ENCODE measurements around the gene MAFG. TPM values are rescaled to one million over a fixed set of nuclear protein-coding genes. Genes with fewer than 3 reads are reported as not detected.

Gene MAFG
- polyA plus RNA-seq, 10 donors = 12.3 to 14.8 (median 13.9) TPM

DNA sequence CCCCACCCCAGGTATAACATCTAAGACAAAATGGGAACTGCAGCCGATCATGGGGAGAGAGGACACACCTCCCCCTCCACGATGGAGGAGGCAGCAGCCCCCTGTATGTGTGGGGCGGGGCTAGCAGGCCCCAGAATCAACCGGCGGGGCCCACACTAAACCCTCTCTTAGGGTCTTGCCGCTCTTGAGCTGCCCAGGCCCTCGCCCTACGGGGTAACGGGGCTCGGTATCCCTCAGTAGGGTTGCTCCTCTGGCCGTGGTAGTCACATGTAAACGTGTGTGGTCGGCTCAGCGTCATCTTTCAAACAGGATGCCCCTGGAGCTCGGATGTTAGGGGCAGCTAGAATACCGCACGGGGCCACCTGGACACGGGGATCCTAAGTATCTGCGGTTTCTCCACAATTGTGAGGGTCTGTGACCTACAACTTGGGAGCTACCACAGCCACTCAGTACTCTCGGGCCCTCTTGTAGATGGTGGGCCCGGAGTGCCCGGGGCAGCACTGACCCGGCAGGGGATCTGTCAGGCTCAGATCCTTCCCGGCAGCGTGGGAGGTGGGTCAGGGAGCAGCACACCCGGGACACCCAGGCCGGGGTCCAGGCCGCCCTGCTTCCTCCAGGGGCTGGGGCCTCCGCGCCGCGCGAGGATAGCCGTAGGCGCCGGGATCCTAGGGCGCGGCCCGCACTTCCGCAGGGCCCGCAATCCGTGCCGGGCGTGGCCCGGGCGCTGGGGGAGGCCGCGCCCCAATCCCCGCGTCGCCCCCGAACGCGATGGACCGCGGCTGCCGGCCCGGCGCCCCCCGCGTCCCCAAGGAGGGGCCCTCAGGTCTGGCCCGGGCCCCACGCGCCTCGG is 57.2 kb downstream of the MAFG start:
- DNase-seq = peak in 1 of 3 donors; percentile 77

DNA sequence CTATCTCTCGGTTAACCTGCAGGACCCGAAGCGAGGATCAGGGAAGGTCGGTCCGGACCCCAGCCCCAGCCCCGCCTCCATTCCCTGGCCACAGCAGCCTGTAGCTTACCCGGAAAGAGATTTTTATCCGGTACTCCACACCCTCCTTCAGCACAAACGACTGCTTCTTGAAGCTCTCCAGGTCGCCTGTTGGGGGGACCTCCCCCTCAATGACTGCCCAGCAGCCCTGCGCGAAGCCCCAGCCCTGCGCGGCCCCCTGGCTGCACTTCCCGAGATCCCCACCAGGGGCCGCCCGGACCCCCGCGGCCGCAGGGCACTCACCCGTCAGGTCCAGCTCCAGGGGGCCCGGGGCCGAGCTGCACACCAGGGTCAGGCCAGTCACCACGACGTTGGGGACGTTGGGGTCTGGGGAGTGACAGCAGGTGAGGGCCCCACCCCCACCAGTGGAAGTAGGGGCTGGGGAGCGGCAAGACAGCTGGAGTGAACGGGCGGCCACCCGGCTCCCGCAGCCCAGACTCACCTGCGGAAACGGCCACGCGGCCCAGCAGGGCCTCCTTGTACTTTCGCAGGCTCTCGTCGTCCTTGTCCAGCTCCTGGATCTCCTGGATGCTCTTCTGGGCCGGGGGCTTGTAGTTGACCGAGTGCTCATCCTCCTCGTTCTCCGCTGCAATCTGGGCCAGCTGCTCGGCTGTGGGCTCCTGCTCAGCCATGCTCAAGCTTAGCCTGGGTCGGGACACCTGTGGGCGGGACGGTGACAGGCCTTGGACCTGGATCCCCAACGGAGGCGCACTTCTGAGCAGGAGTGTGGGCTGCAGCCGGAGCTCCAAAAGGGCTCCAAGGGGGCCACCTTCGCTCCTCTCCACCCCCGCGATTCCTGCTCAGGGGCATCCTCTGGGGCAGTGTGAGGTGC is 58.1 kb downstream of the MAFG start:
- peak in 1 of 3 donors; percentile 78 for DNase-seq

DNA sequence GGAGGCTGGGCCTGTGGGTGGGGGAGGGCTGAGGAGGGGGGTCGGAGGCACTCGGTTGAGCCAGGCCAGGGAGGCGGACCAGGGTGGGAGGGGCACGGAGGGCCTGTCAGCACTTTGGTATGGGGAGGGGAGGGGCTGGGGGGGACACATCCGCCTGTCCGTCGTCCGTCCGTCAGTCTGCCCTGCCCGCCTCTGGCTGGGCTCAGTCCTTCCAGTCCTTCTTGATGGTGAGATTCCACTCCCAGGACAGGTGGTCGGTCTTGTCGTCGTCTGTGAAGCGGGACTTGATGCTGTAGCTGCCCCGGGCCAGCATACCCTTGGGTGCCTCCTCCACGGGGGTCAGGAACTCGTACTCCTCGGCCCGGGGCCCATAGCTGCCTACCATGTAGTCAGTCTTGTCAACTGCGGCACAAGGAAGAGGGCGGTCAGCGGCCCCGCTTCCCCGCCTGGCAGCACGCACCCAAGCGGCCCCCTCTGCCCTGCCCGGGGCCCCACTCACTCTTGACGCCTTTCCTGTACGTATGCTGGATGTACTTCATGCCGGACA is 58.8 kb downstream of the MAFG start:
- DNase-seq = peak in 2 of 3 donors; percentile 67 to 76

Other genes with a start within 250 kb of the MAFG start
- gene ARL16, start 243.9 kb downstream of the MAFG start, polyA plus RNA-seq (ENCODE audit: insufficient read length in 10 of 10) = 10 to 100 TPM; 23.4 to 34.1 (median 27.2) TPM
- gene HGS, start 243.7 kb downstream of the MAFG start, polyA plus RNA-seq (ENCODE audit: insufficient read length in 10 of 10) = 10 to 100 TPM; 41.5 to 61.6 (median 46.8) TPM
- 10 to 100 TPM; 44.5 to 62.6 (median 51.9) TPM for gene MRPL12, start 224.4 kb downstream of the MAFG start, polyA plus RNA-seq (ENCODE audit: insufficient read length in 10 of 10)
- gene SLC25A10, start 215.5 kb downstream of the MAFG start, polyA plus RNA-seq (ENCODE audit: insufficient read length in 10 of 10) = 1 to 10 TPM; 1.7 to 4.9 (median 3.7) TPM
- gene GCGR, start 123.6 kb downstream of the MAFG start, polyA plus RNA-seq (ENCODE audit: insufficient read length in 10 of 10) = under 1 TPM in 1 of 10 donors, not detected in 9; 0.10 TPM
- 100 to 1,000 TPM in 5 of 10 donors, 10 to 100 TPM in 5; 67.2 to 139 (median 102) TPM for gene MCRIP1, start 94.4 kb downstream of the MAFG start, polyA plus RNA-seq (ENCODE audit: insufficient read length in 10 of 10)
- gene PPP1R27, start 92.7 kb downstream of the MAFG start, polyA plus RNA-seq (ENCODE audit: insufficient read length in 10 of 10) = 10 to 100 TPM; 13.2 to 84.6 (median 36.4) TPM
- 100 to 1,000 TPM; 359 to 534 (median 424) TPM for gene P4HB, start 67.2 kb downstream of the MAFG start, polyA plus RNA-seq (ENCODE audit: insufficient read length in 10 of 10)
- gene ARHGDIA, start 56.4 kb downstream of the MAFG start, polyA plus RNA-seq (ENCODE audit: insufficient read length in 10 of 10) = 100 to 1,000 TPM; 128 to 225 (median 163) TPM
- gene ALYREF, start 36.1 kb downstream of the MAFG start, polyA plus RNA-seq (ENCODE audit: insufficient read length in 10 of 10) = 10 to 100 TPM; 49.7 to 81.7 (median 60.7) TPM
- 100 to 1,000 TPM in 4 of 10 donors, 10 to 100 TPM in 6; 77.7 to 136 (median 93.3) TPM for gene ANAPC11, start 36.0 kb downstream of the MAFG start, polyA plus RNA-seq (ENCODE audit: insufficient read length in 10 of 10)
- gene NPB, start 25.5 kb downstream of the MAFG start, polyA plus RNA-seq (ENCODE audit: insufficient read length in 10 of 10) = 1 to 10 TPM in 2 of 10 donors, under 1 TPM in 5, not detected in 3; 0.13 to 1.2 (median 0.64) TPM
- gene PCYT2, start 16.3 kb downstream of the MAFG start, polyA plus RNA-seq (ENCODE audit: insufficient read length in 10 of 10) = 10 to 100 TPM in 6 of 10 donors, 1 to 10 TPM in 4; 7.9 to 14.0 (median 10.2) TPM
- gene SIRT7, start 9.6 kb downstream of the MAFG start, polyA plus RNA-seq (ENCODE audit: insufficient read length in 10 of 10) = 1 to 10 TPM; 5.3 to 9.4 (median 6.9) TPM
- 100 to 1,000 TPM in 1 of 10 donors, 10 to 100 TPM in 9; 52.3 to 103 (median 61.8) TPM for gene PYCR1, start 9.6 kb upstream of the MAFG start, polyA plus RNA-seq (ENCODE audit: insufficient read length in 10 of 10)
- gene MYADML2, start 19.5 kb upstream of the MAFG start, polyA plus RNA-seq (ENCODE audit: insufficient read length in 10 of 10) = 10 to 100 TPM in 9 of 10 donors, 1 to 10 TPM in 1; 8.9 to 29.8 (median 22.3) TPM
- 1 to 10 TPM; 1.5 to 4.2 (median 2.8) TPM for gene NOTUM, start 33.5 kb upstream of the MAFG start, polyA plus RNA-seq (ENCODE audit: insufficient read length in 10 of 10)
- 10 to 100 TPM; 15.5 to 28.4 (median 21.6) TPM for gene ASPSCR1, start 49.9 kb upstream of the MAFG start, polyA plus RNA-seq (ENCODE audit: insufficient read length in 10 of 10)
- gene CENPX, start 95.1 kb upstream of the MAFG start, polyA plus RNA-seq (ENCODE audit: insufficient read length in 10 of 10) = 10 to 100 TPM; 26.6 to 42.8 (median 31.0) TPM
- 10 to 100 TPM in 3 of 10 donors, 1 to 10 TPM in 7; 5.3 to 12.7 (median 8.5) TPM for gene LRRC45, start 95.6 kb upstream of the MAFG start, polyA plus RNA-seq (ENCODE audit: insufficient read length in 10 of 10)
- 10 to 100 TPM in 2 of 10 donors, 1 to 10 TPM in 8; 4.7 to 27.6 (median 8.2) TPM for gene RAC3, start 103.9 kb upstream of the MAFG start, polyA plus RNA-seq (ENCODE audit: insufficient read length in 10 of 10)
- gene DCXR, start 110.0 kb upstream of the MAFG start, polyA plus RNA-seq (ENCODE audit: insufficient read length in 10 of 10) = 10 to 100 TPM; 20.6 to 42.5 (median 35.0) TPM
- 10 to 100 TPM; 18.2 to 39.0 (median 29.2) TPM for gene RFNG, start 124.1 kb upstream of the MAFG start, polyA plus RNA-seq (ENCODE audit: insufficient read length in 10 of 10)
- gene GPS1, start 124.2 kb upstream of the MAFG start, polyA plus RNA-seq (ENCODE audit: insufficient read length in 10 of 10) = 10 to 100 TPM; 60.4 to 72.8 (median 66.1) TPM
- 10 to 100 TPM; 43.1 to 61.5 (median 53.2) TPM for gene DUS1L, start 138.1 kb upstream of the MAFG start, polyA plus RNA-seq (ENCODE audit: insufficient read length in 10 of 10)
- gene FASN, start 170.5 kb upstream of the MAFG start, polyA plus RNA-seq (ENCODE audit: insufficient read length in 10 of 10) = 10 to 100 TPM; 17.6 to 47.7 (median 28.6) TPM

Measured in muscle of back (tissue), 11 donors.